Thoracic aorta (tissue), 2 donors: ENCODE measurements around the gene GZF1. TPM values are rescaled to one million over a fixed set of nuclear protein-coding genes. Genes with fewer than 3 reads are reported as not detected.

Experiments used
- ATAC-seq: fragments of 150-250 bp; one replicate; pipeline ENCODE4 v1.8.0; 2017; ENCODE audit warnings: low read depth; ENCODE audit not compliant: insufficient number of reproducible peaks, low FRiP score
- DNase-seq: peaks from one replicate; pipeline ENCODE4 v3.0.0-alpha.2; 2020; ENCODE audit warnings: low spot score
- H3K27ac ChIP-seq, 2 donors: fragments of 200-600 bp; sonication (generic); 1 replicate in 1 of 2; 2 replicates in 1 of 2; pipeline ENCODE4 v1.5.1; 2016; ENCODE audit warnings: mild to moderate bottlenecking in 2 of 2, moderate library complexity in 2 of 2
- H3K27me3 ChIP-seq: fragments of 200-600 bp; sonication (generic); replicated peaks from 2 replicates; pipeline ENCODE4 v1.6.0; 2016; ENCODE audit warnings: mild to moderate bottlenecking; ENCODE audit not compliant: insufficient read depth
- H3K36me3 ChIP-seq: fragments of 200-600 bp; sonication (generic); one replicate; pipeline ENCODE4 v1.5.1; 2016
- H3K4me1 ChIP-seq, 2 donors: fragments of 200-600 bp; sonication (generic); 1 replicate in 1 of 2; 2 replicates in 1 of 2; pipeline versions ENCODE4 v1.5.1 to v1.6.0; 2016; ENCODE audit warnings: low read depth in 2 of 2, mild to moderate bottlenecking in 1 of 2; ENCODE audit not compliant: control insufficient read depth in 1 of 2
- H3K4me3 ChIP-seq: fragments of 200-600 bp; sonication (generic); 2 replicates; pipeline ENCODE4 v1.5.1; 2016; ENCODE audit warnings: mild to moderate bottlenecking
- H3K9me3 ChIP-seq: fragments of 200-600 bp; sonication (generic); 2 replicates; pipeline ENCODE4 v1.5.1; 2016
- CTCF ChIP-seq: fragments of 200-600 bp; sonication (generic); IDR thresholded peaks from one replicate; pipeline ENCODE4 v1.5.1; 2019; ENCODE audit warnings: antibody characterized with exemption
- total RNA-seq, 2 donors: library from RNA; depleted of rRNA; stranded (reverse); fragments of >200 nt; gene quantifications; one replicate each; pipeline versions ENCODE4 v1.1.0 to v1.2.3, GENCODE V29; 2016

GZF1 gene
- total RNA-seq, 2 donors from 2014 or later: 14.5 to 18.9 TPM

GRCh38 chr20:23412026-23412425, 50.0 kb downstream of the GZF1 start:
- TF ChIP-seq CTCF: no peak
- Histone ChIP-seq H3K4me3 (no peak overlapping the region), H3K27me3 (no peaks in the 10 kb centered on the region), H3K4me1 (peaks cover 4 to 12% of the 10 kb centered on the region in 2 donors), H3K36me3 (no peaks in the 10 kb centered on the region), H3K27ac (no peak overlapping the region), H3K9me3 (no peaks in the 10 kb centered on the region)
- DNase-seq: no peak
- no peak for ATAC-seq

- TF ChIP-seq CTCF: no peak
- DNase-seq (no peak), ATAC-seq (no peak)
- H3K27me3 ChIP-seq: no peaks in the 10 kb centered on the region
- peaks cover 4 to 14% of the 10 kb centered on the region in 2 donors for H3K4me1 ChIP-seq
- no peaks in the 10 kb centered on the region for H3K36me3 ChIP-seq
- H3K4me3 ChIP-seq: no peak overlapping the region
- no peak overlapping the region for H3K27ac ChIP-seq
- H3K9me3 ChIP-seq: no peaks in the 10 kb centered on the region
Observed at GRCh38 chr20:23413862-23414422, 52.0 kb downstream of the GZF1 start.

- ATAC-seq: no peak
- Histone ChIP-seq H3K4me1 (peaks cover 11 to 21% of the 10 kb centered on the region in 2 donors), H3K4me3 (no peak overlapping the region)
Observed at GRCh38 chr20:23414526-23415188, 52.7 kb downstream of the GZF1 start.

GRCh38 chr20:23415555-23415954, 53.6 kb downstream of the GZF1 start:
- DNase-seq (no peak), ATAC-seq (no peak)

More at GRCh38 chr20:23414526-23415188, 52.7 kb downstream of the GZF1 start:
- H3K27ac ChIP-seq: no peak overlapping the region
- no peaks in the 10 kb centered on the region for H3K9me3 ChIP-seq
- H3K27me3 ChIP-seq: no peaks in the 10 kb centered on the region
- no peak for TF ChIP-seq CTCF
- no peak for DNase-seq
- no peaks in the 10 kb centered on the region for H3K36me3 ChIP-seq

More at GRCh38 chr20:23415555-23415954, 53.6 kb downstream of the GZF1 start:
- H3K36me3 ChIP-seq: no peaks in the 10 kb centered on the region
- H3K27me3 ChIP-seq: no peaks in the 10 kb centered on the region
- H3K4me3 ChIP-seq: no peak overlapping the region
- H3K9me3 ChIP-seq: no peaks in the 10 kb centered on the region
- H3K27ac ChIP-seq: no peak overlapping the region
- H3K4me1 ChIP-seq: peaks cover 13 to 24% of the 10 kb centered on the region in 2 donors
- TF ChIP-seq CTCF: no peak
